ENCODE results near the gene KATNBL1. TPM values are rescaled to one million over a fixed set of nuclear protein-coding genes. Genes with fewer than 3 reads are reported as not detected.

Gene KATNBL1
- total and polyA plus RNA-seq, 4 donors, result 6.4 to 26.2 (median 22.0) TPM

- TF ChIP-seq EGR1 (IDR thresholded peaks at IDR 0.05; ENCODE audit: low read depth in 2 of 2), result no peak
- TF ChIP-seq ZBTB33 (IDR thresholded peaks at IDR 0.05), result no peak
- TF ChIP-seq TAF1 (conservative IDR thresholded peaks at IDR 0.05), result no peak
- no peak for TF ChIP-seq FOXA2 (IDR thresholded peaks at IDR 0.05)
- peak; percentile 86 to 87 for TF ChIP-seq RAD21 (IDR thresholded peaks at IDR 0.05)
- TF ChIP-seq NR2F2 (IDR thresholded peaks at IDR 0.05), result no peak
- TF ChIP-seq GABPA (IDR thresholded peaks at IDR 0.05 in 1 of 2, conservative IDR thresholded peaks at IDR 0.05 in 1 of 2), result peak in 1 of 2 donors; percentile 26
- no peak for TF ChIP-seq REST (IDR thresholded peaks at IDR 0.05)
- TF ChIP-seq SP1 (IDR thresholded peaks at IDR 0.05), result no peak
- peak; percentile 62 for TF ChIP-seq CTCF (IDR thresholded peaks at IDR 0.05; ENCODE audit: low read depth, low read length, missing input control)
- Histone ChIP-seq H3K36me3 (ENCODE audit: control insufficient read depth in 4 of 4, insufficient read depth in 3 of 4, low read depth in 1 of 4, low read length in 3 of 4) (no peaks in the 10 kb centered on the region), H3K27ac (ENCODE audit: low read depth in 1 of 2, low read length in 2 of 2) (no peak overlapping the region), H3K9ac (ENCODE audit: low read depth in 1 of 2, low read length in 2 of 2) (no peak overlapping the region), H3K27me3 (ENCODE audit: control insufficient read depth in 4 of 4, insufficient read depth in 4 of 4, low read length in 3 of 4) (no peaks in the 10 kb centered on the region), H3K4me1 (ENCODE audit: control insufficient read depth in 4 of 4, insufficient read depth in 4 of 4, low read length in 3 of 4) (peaks cover 0 to 10% (median 9%) of the 10 kb centered on the region in 4 donors), H3K4me3 (ENCODE audit: low read depth in 1 of 3, low read length in 3 of 3) (no peak overlapping the region), H3K9me3 (ENCODE audit: control insufficient read depth in 4 of 4, low read length in 3 of 4) (no peaks in the 10 kb centered on the region)
- 70% methylated on average over 5 of the region's 5 CpGs for WGBS
- DNase-seq (ENCODE audit: low spot score), result no peak
Measured at GRCh38 chr15:34109797-34110663, 99.9 kb downstream of the KATNBL1 start.

GRCh38 chr15:34107315-34107714 lies 102.6 kb downstream of the KATNBL1 start:
- WGBS, result 87% methylated on average over 2 of the region's 2 CpGs
- H3K9me3 ChIP-seq (ENCODE audit: control insufficient read depth in 4 of 4, low read length in 3 of 4), result no peaks in the 10 kb centered on the region
- no peak for DNase-seq (ENCODE audit: low spot score)
- TF ChIP-seq FOXA2 (IDR thresholded peaks at IDR 0.05) (no peak), REST (IDR thresholded peaks at IDR 0.05) (no peak), ZBTB33 (IDR thresholded peaks at IDR 0.05) (no peak), HNF4A (conservative IDR thresholded peaks at IDR 0.05) (no peak), RXRA (IDR thresholded peaks at IDR 0.05) (no peak), MAX (IDR thresholded peaks at IDR 0.05) (no peak), CTCF (IDR thresholded peaks at IDR 0.05; ENCODE audit: low read depth, low read length, missing input control) (no peak)

More at GRCh38 chr15:34107315-34107714, 102.6 kb downstream of the KATNBL1 start:
- Histone ChIP-seq H3K4me3 (ENCODE audit: low read depth in 1 of 3, low read length in 3 of 3) (no peak overlapping the region), H3K9ac (ENCODE audit: low read depth in 1 of 2, low read length in 2 of 2) (no peak overlapping the region), H3K36me3 (ENCODE audit: control insufficient read depth in 4 of 4, insufficient read depth in 3 of 4, low read depth in 1 of 4, low read length in 3 of 4) (no peaks in the 10 kb centered on the region), H3K27me3 (ENCODE audit: control insufficient read depth in 4 of 4, insufficient read depth in 4 of 4, low read length in 3 of 4) (no peaks in the 10 kb centered on the region), H3K27ac (ENCODE audit: low read depth in 1 of 2, low read length in 2 of 2) (no peak overlapping the region), H3K4me1 (ENCODE audit: control insufficient read depth in 4 of 4, insufficient read depth in 4 of 4, low read length in 3 of 4) (peaks cover 0 to 9% (median 0%) of the 10 kb centered on the region in 4 donors)
